Keratinocyte (primary cell): Measurements from ENCODE around the gene ZNF396. TPM values are rescaled to one million over a fixed set of nuclear protein-coding genes. Genes with fewer than 3 reads are reported as not detected.
A peak's percentile ranks its signal among the peaks of the same experiment; 100 is the strongest.

Experiments
- DNase-seq: peaks from one replicate; pipeline ENCODE4 v3.0.0-alpha.2; 2011; ENCODE audit warnings: low read depth, missing footprints, low spot score
- FAIRE-seq: peaks from 2 replicates; lab custom pipeline; 2011; peaks lifted over from hg19 to GRCh38; lab: Jason Lieb, UNC
- H2AFZ ChIP-seq: 2 replicates; pipeline ENCODE4 v1.6.0; 2012; ENCODE audit warnings: low read length, control low read depth, inconsistent platforms; ENCODE audit not compliant: control insufficient read depth
- H3K27ac ChIP-seq: 2 replicates; pipeline ENCODE4 v1.5.1; 2011; ENCODE audit warnings: low read length; ENCODE audit not compliant: control insufficient read depth, insufficient read depth
- H3K27me3 ChIP-seq: 3 replicates; pipeline ENCODE4 v1.6.0; 2011; ENCODE audit warnings: low read length; ENCODE audit not compliant: control insufficient read depth, insufficient read depth; ENCODE audit errors: extremely low read depth
- H3K36me3 ChIP-seq, 2 experiments: 2 replicates in 1 of 2; 3 replicates in 1 of 2; pipeline ENCODE4 v1.5.1; 2011; ENCODE audit warnings: low read length in 2 of 2, mild to moderate bottlenecking in 1 of 2; ENCODE audit not compliant: control insufficient read depth in 2 of 2, insufficient read depth in 2 of 2; ENCODE audit errors: extremely low read depth in 1 of 2
- H3K4me1 ChIP-seq: 3 replicates; pipeline ENCODE4 v1.5.1; 2011; ENCODE audit warnings: low read length; ENCODE audit not compliant: control insufficient read depth, insufficient read depth; ENCODE audit errors: extremely low read depth
- H3K4me2 ChIP-seq: 3 replicates; pipeline ENCODE4 v1.6.0; 2011; ENCODE audit warnings: low read depth, low read length; ENCODE audit not compliant: control insufficient read depth, insufficient read depth; ENCODE audit errors: extremely low read depth
- H3K4me3 ChIP-seq, 3 experiments: fragments of 200-600 bp in 1 of 3; sonication (generic) in 1 of 3; 2 replicates in 2 of 3; 3 replicates in 1 of 3; pipeline ENCODE4 v1.5.1; 2011 to 2016; ENCODE audit warnings: low read length in 3 of 3, mild to moderate bottlenecking in 3 of 3, control low read depth in 2 of 3, inconsistent platforms in 1 of 3, low read depth in 1 of 3, mixed read lengths in 1 of 3, mixed run types in 1 of 3, moderate library complexity in 1 of 3; ENCODE audit not compliant: control insufficient read depth in 2 of 3, insufficient read depth in 2 of 3; ENCODE audit errors: extremely low read depth in 1 of 3
- H3K79me2 ChIP-seq: 2 replicates; pipeline ENCODE4 v1.6.0; 2012; ENCODE audit warnings: low read length; ENCODE audit not compliant: control insufficient read depth, insufficient read depth
- H3K9ac ChIP-seq: 3 replicates; pipeline ENCODE4 v1.6.0; 2011; ENCODE audit warnings: low read length; ENCODE audit not compliant: control insufficient read depth, insufficient read depth; ENCODE audit errors: extremely low read depth
- H3K9me1 ChIP-seq: 3 replicates; pipeline ENCODE4 v1.6.0; 2011; ENCODE audit warnings: low read length; ENCODE audit not compliant: control insufficient read depth, insufficient read depth; ENCODE audit errors: extremely low read depth
- H3K9me3 ChIP-seq: 2 replicates; pipeline ENCODE4 v1.5.1; 2012; ENCODE audit warnings: low read depth, low read length; ENCODE audit not compliant: control insufficient read depth
- H4K20me1 ChIP-seq: 3 replicates; pipeline ENCODE4 v1.6.0; 2011; ENCODE audit warnings: low read length; ENCODE audit not compliant: control insufficient read depth, insufficient read depth; ENCODE audit errors: extremely low read depth
- EZH2 ChIP-seq: IDR thresholded peaks from one replicate; pipeline ENCODE4 v1.6.1; 2012; ENCODE audit warnings: inconsistent platforms, mild to moderate bottlenecking, low read length, moderate library complexity
- dilution Hi-C: fragments of 300-500 bp; cut with MboI; formaldehyde crosslinking; loops from one replicate; pipeline ENCODE4 v1.7.0; 2020; ENCODE audit warnings: low sequenced_read_pairs; ENCODE audit not compliant: extremely low pct_ligation_motif_present
- polyA plus RNA-seq, 5 experiments: library from polyadenylated mRNA; depleted of rRNA in 3 of 5; stranded (reverse) in 3 of 5; stranded (forward) in 1 of 5; unstranded in 1 of 5; fragments of >200 nt; gene quantifications; 1 replicate in 1 of 5; 2 replicates in 3 of 5; 3 replicates in 1 of 5; pipeline versions ENCODE4 v1.2.1 to v1.2.3, GENCODE V29; 2011 to 2012; ENCODE audit warnings: missing spikeins in 2 of 5, low read depth in 1 of 5, low replicate concordance in 1 of 5
- TF ChIP-seq, protein P1 (sequence below), 3 experiments: IDR thresholded peaks in 1 of 3; conservative IDR thresholded peaks in 1 of 3; optimal IDR thresholded peaks in 1 of 3; 2 replicates in 2 of 3; 3 replicates in 1 of 3; pipeline versions ENCODE3 to v1.5.1; 2011; ENCODE audit warnings: low read length in 3 of 3, mild to moderate bottlenecking in 3 of 3, moderate library complexity in 2 of 3, control low read depth in 1 of 3, inconsistent platforms in 1 of 3; ENCODE audit not compliant: insufficient read depth in 2 of 3; ENCODE audit errors: extremely low read depth in 1 of 3

The ZNF396 gene
- polyA plus RNA-seq, 1 donor (not counting 4 experiments of a cell fraction or from before 2014, with no cell fraction given), result 0.49 TPM

DNA sequence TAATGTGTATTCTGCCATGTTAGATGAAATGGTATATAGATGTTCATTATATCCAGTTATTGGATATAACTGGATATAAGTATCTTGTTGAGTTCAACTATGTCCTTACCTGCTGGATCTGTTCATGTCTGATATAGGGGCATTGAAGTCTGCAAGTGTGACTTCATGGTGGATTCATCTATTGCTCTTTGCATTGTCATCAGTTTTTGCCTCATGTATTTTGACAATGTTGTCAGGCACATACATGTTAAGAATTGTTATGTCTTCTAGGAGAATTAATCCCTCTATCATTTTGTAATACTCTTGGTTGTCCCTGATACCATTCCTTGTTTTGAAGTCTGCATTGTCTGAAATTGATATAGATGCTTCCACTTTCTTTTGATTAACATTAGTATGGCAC, 48.3 kb downstream of the ZNF396 start:
- Histone ChIP-seq H3K9me3 (no peaks in the 10 kb centered on the region), H4K20me1 (no peaks in the 10 kb centered on the region), H3K9ac (no peak overlapping the region), H3K4me3 (no peak overlapping the region), H3K27me3 (no peaks in the 10 kb centered on the region), H2AFZ (no peak overlapping the region), H3K36me3 (no peaks in the 10 kb centered on the region), H3K79me2 (no peaks in the 10 kb centered on the region), H3K4me1 (no peaks in the 10 kb centered on the region), H3K9me1 (no peaks in the 10 kb centered on the region), H3K4me2 (no peak overlapping the region), H3K27ac (no peak overlapping the region)
- TF ChIP-seq, protein P1, sequence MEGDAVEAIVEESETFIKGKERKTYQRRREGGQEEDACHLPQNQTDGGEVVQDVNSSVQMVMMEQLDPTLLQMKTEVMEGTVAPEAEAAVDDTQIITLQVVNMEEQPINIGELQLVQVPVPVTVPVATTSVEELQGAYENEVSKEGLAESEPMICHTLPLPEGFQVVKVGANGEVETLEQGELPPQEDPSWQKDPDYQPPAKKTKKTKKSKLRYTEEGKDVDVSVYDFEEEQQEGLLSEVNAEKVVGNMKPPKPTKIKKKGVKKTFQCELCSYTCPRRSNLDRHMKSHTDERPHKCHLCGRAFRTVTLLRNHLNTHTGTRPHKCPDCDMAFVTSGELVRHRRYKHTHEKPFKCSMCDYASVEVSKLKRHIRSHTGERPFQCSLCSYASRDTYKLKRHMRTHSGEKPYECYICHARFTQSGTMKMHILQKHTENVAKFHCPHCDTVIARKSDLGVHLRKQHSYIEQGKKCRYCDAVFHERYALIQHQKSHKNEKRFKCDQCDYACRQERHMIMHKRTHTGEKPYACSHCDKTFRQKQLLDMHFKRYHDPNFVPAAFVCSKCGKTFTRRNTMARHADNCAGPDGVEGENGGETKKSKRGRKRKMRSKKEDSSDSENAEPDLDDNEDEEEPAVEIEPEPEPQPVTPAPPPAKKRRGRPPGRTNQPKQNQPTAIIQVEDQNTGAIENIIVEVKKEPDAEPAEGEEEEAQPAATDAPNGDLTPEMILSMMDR (optimal IDR thresholded peaks at IDR 0.05 in 1 of 3, IDR thresholded peaks at IDR 0.05 in 1 of 3, conservative IDR thresholded peaks at IDR 0.05 in 1 of 3; ENCODE audit: extremely low read depth in 1 of 3, insufficient read depth in 2 of 3, low read length in 3 of 3), result no peak
- TF ChIP-seq EZH2, result no peak
- dilution Hi-C loops, result no loop called here
- no peak for FAIRE-seq
- DNase-seq, result no peak

DNA sequence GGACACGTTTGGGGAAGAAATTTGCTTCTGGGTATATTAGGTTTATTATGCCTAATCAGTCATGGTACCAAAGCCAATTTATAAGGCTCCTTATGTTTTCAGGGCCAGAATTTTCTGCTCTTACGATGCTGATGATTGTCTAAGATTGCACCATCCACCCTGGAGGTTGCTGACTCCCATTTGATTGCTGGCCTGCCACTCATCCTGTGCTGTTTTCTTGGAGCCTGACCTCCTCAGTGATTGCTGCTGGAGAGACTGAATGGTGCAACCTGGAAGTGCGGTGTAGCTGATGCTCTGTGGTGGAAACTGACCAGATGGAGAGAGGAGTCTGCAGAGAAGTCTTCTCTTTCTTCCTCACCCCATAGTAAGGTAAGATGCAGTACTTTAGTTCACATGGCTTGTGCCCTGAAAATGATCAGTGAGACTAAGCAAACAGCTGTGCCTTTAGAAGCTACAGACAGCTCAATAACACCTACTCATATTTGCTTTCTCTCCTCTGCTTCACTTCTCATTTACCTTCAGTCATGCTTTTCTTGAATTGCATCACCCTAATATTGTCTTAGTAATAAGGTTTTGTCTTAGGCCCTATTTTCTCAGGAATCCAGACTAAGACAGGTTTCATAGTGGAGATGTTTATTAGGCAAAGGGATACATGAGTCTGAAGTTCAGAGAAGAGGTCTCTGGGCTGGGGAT, 50.3 kb downstream of the ZNF396 start:
- H3K27ac ChIP-seq, result no peak overlapping the region
- FAIRE-seq, result peak; percentile 34
- H2AFZ ChIP-seq, result no peak overlapping the region
- TF ChIP-seq, protein P1 (optimal IDR thresholded peaks at IDR 0.05 in 1 of 3, IDR thresholded peaks at IDR 0.05 in 1 of 3, conservative IDR thresholded peaks at IDR 0.05 in 1 of 3; ENCODE audit: extremely low read depth in 1 of 3, insufficient read depth in 2 of 3, low read length in 3 of 3), result no peak
- no peak for TF ChIP-seq EZH2
- H3K27me3 ChIP-seq, result no peaks in the 10 kb centered on the region
- H3K4me1 ChIP-seq, result peaks cover 2% of the 10 kb centered on the region
- DNase-seq, result no peak
- H3K4me2 ChIP-seq, result no peak overlapping the region
- no peaks in the 10 kb centered on the region for H3K36me3 ChIP-seq
- dilution Hi-C loops, result no loop called here
- no peaks in the 10 kb centered on the region for H4K20me1 ChIP-seq
- H3K79me2 ChIP-seq, result no peaks in the 10 kb centered on the region
- no peaks in the 10 kb centered on the region for H3K9me1 ChIP-seq
- H3K4me3 ChIP-seq, result no peak overlapping the region
- H3K9me3 ChIP-seq, result no peaks in the 10 kb centered on the region
- H3K9ac ChIP-seq, result no peak overlapping the region
